Stimulated activated CD8-positive, alpha-beta memory T cell treated with anti-CD3 and anti-CD28 coated beads, Interleukin-4, amount 100 ng/mL, for 48 hours (primary cell): ENCODE data around the gene AP3M1.
"Not testable (repeated sequence)": the region's sequence is repeated elsewhere in the genome, so short reads cannot be mapped to it uniquely, and the experiment has no call there.

Experiments used
- DNase-seq: peaks from one replicate; pipeline ENCODE4 v3.0.0-alpha.2; 2020

The AP3M1 gene

GRCh38 chr10:74160013-74160412 lies 9.4 kb upstream of the AP3M1 start:
- no peak for DNase-seq

- no peak for DNase-seq
These were observed 6.3 kb upstream of the AP3M1 start for GRCh38 chr10:74156919-74157289.

- no peak for DNase-seq
These were observed 3.0 kb upstream of the AP3M1 start for GRCh38 chr10:74153676-74154075.

DNA sequence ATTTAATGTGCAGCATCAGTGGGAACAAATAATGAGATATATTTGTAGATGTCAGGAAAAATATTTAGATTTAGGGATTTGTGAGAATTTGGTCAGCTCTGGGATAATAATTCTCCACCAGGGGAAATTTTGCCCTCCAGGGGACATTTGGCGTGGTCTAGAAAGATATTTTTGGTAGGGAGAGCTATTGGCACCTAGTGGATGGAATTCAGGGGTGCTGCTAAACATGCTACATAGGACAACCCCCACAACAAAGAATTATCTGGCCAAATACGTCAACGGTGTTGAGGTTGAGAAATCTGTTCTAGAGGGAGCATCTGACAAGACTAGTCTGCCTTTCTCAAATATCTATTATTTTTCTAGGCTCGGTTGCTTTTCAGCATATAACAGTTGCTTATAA lies 2.5 kb upstream of the AP3M1 start:
- DNase-seq = no peak

GRCh38 chr10:74151879-74152722 lies 1.5 kb upstream of the AP3M1 start:
- no peak for DNase-seq

DNA sequence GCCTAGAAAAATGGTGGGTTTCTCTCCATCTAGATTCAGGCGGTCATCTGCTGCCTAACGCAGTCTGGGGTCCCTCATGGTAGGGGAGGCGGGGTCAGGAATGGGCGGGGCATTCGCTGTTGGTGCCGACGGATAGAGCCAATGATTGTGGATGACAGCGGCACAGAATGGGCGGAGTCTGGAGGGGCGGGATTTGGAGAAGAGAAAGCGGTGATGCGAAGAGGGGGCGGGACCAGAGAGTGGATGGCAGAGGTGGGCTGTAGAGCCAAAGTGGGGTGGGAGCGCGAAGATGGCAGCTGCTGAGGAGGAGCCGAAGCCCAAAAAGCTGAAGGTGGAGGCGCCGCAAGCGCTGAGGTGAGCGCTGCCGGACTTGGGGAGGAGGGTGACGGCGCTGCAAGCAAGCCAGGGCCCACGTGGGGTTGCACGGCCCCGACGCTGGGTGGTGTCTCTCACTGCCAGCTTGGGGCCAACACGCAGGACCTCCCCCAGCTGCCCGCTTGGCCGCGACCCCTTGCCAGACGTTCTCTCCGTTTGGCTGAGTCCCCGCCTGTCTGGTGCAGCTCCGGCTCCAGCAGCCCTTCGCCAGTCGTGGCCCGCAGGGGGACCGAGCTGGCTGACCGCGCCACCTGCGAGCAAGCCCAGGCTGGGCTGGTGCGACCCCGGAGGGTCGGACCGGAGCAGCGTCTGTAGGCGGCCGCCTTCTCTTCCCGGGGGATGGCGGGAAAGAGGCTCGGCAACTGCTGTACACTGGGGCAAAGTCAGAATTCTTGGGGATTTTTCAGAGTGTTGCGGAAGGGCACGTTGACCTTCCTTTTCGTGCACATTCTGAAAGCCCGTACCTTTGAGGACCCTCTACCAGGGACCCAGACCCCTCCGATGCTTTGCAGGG lies 606 bp upstream of the AP3M1 start, which contains the start of gene ADK:
Gene ADK, plus strand, starts transcription at position 232 of the 889 bp plus-strand sequence. Its CDS starts 58 bp downstream, at position 290.
- DNase-seq = peak; percentile 100

GRCh38 chr10:74146980-74147379 lies 3.6 kb downstream of the AP3M1 start:
- DNase-seq = not testable (repeated sequence)

GRCh38 chr10:74145133-74145532 lies 5.5 kb downstream of the AP3M1 start:
- no peak for DNase-seq

DNA sequence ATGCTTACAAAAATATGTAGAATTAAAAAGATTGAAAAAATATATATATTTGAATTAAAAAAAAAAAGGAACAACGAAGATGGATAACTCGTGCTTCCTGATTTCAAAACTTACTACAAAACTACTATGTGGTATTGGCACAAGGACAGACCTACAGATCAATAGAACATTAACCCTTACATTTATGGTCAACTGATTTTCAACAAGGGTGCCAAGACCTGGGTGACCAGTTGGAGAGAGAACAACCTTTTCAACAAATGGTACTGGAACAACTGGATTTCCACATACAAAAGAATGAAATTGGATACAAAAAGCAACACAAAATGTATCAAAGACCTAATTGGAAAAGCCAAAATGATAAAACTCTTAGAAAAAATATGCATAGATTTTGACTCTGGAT lies 10.1 kb downstream of the AP3M1 start:
- DNase-seq = no peak

- no peak for DNase-seq
These were observed 10.6 kb downstream of the AP3M1 start for GRCh38 chr10:74139981-74140380.

DNA sequence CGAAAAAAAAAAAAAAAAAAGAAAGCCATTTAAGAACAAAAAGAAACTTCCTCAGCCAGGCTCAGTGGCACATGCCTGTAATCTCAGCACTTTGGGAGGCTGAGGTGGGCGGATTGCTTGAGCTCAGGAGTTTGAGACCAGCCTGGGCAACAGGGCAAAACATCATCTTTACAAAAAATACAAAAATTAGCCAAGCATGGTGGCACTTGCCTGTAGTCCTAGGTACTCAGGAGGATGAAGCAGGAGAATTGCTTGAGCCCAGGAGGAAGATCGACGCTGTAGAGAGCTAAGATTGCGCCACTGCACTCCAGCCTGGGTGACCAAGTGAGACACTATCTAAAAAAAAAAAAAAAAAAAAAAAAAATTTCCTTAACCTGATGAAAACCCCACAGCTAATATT lies 12.0 kb downstream of the AP3M1 start:
- not testable (repeated sequence) for DNase-seq

GRCh38 chr10:74137992-74138391 lies 12.6 kb downstream of the AP3M1 start:
- DNase-seq = no peak

DNA sequence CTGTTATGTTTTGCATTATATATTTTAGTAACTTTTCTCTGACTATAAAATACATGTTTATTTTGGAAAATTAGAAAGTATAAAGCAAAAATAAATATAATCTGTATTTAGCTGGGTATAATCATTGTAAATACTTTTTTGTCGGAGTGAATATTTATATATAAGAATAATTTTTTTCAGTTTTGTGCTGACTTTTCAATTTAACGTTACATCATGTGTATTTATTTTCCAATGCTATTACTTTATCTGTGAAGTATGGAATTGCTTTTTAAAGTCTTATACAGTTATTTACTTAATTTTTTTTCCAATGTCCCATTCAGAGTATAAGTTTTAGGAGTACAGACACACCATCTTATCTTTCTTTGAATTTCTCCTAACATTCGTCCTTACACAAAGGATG lies 15.2 kb downstream of the AP3M1 start:
- DNase-seq = no peak

- DNase-seq = no peak
These were observed 16.5 kb downstream of the AP3M1 start for GRCh38 chr10:74133923-74134820.

GRCh38 chr10:74123081-74123480 lies 27.5 kb downstream of the AP3M1 start:
- DNase-seq = no peak

- no peak for DNase-seq
These were observed 28.6 kb downstream of the AP3M1 start for GRCh38 chr10:74122060-74122459.

GRCh38 chr10:74121368-74121767 lies 29.3 kb downstream of the AP3M1 start:
- no peak for DNase-seq

DNA sequence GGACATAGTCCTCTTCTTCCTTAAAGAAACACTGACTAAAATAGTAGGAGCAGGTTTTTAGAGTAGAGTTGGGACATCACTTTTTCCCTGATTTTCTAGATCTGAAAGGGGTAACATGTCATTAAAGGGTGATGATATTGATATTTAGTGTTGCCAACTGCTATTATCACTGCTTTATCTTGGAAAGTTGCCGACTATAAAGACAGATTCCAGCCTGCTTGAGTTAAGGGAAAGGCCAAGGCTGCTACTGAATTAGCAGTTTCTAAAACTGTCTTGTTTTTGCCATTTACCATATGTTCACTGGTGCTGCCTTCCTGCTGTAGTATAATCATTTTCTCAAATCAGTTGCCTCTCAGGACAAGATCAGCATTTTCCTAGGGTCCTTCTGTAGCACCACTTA lies 29.7 kb downstream of the AP3M1 start:
- no peak for DNase-seq

- no peak for DNase-seq
These were observed 31.8 kb downstream of the AP3M1 start for GRCh38 chr10:74118804-74119203.

GRCh38 chr10:74117738-74118137 lies 32.9 kb downstream of the AP3M1 start:
- DNase-seq = no peak

DNA sequence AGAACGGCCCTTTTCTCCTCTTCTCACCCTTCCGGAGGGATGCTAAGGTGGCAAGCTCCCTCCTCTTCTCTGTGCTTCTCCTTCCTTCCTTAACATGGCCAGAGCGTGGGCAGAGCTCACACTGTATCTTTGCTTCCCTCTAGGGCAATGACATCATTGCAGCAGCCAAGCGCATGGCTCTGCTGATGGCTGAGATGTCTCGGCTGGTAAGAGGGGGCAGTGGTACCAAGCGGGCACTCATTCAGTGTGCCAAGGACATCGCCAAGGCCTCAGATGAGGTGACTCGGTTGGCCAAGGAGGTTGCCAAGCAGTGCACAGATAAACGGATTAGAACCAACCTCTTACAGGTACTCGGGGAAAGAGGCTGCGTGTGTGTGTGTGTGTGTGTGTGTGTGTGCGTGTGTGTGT lies 36.6 kb downstream of the AP3M1 start:
- no peak for DNase-seq

DNA sequence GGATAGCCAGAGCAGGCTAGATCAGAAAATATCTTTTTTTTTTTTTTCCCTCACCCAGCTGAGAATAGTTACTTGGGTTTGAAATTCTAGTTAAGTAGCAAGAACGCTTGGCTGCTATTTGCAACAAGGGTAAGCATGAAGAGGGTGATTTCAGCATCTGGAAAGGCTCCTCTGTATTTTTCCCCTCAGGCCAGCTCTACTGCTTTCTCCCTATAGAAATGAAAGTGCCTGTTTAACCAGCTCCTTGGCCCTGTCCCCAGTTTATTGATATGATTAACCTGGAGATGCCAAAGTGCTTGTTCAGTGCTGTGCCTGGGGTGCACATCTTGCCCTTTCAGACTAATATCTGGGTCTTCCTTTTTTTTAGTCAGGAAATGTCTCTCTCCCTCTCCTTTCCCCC lies 37.1 kb downstream of the AP3M1 start:
- no peak for DNase-seq

DNA sequence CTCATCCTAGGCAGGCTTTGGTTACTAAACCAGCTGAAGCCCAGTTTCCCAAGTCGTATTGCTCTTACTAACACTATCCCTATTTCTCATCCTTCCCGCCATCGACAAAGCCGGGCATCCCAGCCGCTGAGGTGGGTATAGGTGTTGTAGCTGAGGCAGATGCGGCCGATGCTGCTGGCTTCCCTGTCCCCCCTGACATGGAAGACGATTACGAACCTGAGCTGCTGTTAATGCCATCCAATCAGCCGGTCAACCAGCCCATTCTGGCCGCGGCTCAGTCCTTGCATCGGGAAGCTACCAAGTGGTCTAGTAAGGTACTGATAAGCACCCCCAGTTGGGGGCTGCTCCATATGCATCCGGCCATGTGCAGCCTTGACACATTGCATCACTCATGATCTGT lies 38.8 kb downstream of the AP3M1 start:
- DNase-seq = no peak
